AG04449 (cell line): Measurements from ENCODE around the gene TBCC.
A peak's percentile ranks its signal among the peaks of the same experiment; 100 is the strongest.
"Not testable (repeated sequence)": the region's sequence is repeated elsewhere in the genome, so short reads cannot be mapped to it uniquely, and the experiment has no call there.

ENCODE experiments used
- CTCF ChIA-PET: fragments of 350-600 bp; formaldehyde crosslinking; extraction: SDS; loops from one replicate; lab custom pipeline; 2021; ENCODE audit warnings: antibody characterized with exemption; lab: Yijun Ruan, JAX
- POLR2A ChIA-PET: fragments of 400-600, 350-600 bp; formaldehyde crosslinking; extraction: SDS; loops from one replicate; lab custom pipeline; 2020; ENCODE audit warnings: antibody characterized with exemption, inconsistent platforms; lab: Yijun Ruan, JAX
- DNase-seq: peaks from one replicate; pipeline ENCODE4 v3.0.0-alpha.2; 2010; ENCODE audit warnings: low read depth, low spot score
- H3K4me3 ChIP-seq: 2 replicates; pipeline ENCODE4 v1.5.1; 2011; ENCODE audit warnings: low read depth, mild to moderate bottlenecking, control low read depth, low read length
- TF ChIP-seq, protein P1 (sequence below): IDR thresholded peaks from one replicate; pipeline ENCODE4 v1.5.1; 2011; ENCODE audit warnings: mild to moderate bottlenecking, moderate library complexity, low read length, control low read depth, inconsistent platforms; ENCODE audit not compliant: insufficient read depth; ENCODE audit errors: missing control alignments

The TBCC gene

DNA sequence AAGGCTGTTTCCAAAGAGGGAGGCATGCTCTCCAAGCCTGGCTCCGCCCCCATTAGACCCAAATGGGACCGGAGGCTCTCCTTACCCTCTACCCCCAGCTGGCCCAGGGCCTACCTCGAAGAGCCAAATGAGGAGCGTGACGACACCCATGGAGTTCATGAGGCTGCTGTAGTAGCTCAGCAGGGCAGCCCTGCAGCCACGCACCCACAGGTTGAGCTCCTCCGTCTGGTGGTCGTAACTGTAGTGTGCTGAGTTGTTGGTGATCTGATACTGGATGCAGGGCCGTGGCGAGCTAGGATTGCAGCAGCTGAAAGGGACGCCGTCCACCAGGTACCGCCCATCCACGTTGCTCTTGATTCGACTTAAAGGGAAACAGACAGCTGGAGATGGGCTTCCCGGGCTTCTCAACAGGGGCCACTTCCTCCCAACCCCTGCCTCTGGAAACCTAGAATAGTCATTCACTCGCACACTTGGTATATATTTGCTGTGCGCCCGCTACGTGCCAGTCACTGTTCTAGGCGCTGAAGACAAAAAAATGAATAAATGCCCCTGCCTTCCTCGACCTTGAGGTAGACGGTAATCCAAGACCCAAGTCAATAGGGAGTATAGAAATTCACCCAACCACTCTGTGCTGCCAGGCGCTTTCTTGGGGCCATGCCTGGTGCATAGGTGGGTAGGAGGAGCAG is 41.5 kb downstream of the TBCC start:
- POLR2A ChIA-PET: no interaction called here
- no peak overlapping the region for H3K4me3 ChIP-seq
- no peak for DNase-seq
- CTCF ChIA-PET: interaction anchor here (1.0 to 1.7 kb wide), 2 partner anchors 21 to 42 kb away, joined by 4 to 7 read pairs; no protein-coding TSS in a partner anchor
- TF ChIP-seq, protein P1, sequence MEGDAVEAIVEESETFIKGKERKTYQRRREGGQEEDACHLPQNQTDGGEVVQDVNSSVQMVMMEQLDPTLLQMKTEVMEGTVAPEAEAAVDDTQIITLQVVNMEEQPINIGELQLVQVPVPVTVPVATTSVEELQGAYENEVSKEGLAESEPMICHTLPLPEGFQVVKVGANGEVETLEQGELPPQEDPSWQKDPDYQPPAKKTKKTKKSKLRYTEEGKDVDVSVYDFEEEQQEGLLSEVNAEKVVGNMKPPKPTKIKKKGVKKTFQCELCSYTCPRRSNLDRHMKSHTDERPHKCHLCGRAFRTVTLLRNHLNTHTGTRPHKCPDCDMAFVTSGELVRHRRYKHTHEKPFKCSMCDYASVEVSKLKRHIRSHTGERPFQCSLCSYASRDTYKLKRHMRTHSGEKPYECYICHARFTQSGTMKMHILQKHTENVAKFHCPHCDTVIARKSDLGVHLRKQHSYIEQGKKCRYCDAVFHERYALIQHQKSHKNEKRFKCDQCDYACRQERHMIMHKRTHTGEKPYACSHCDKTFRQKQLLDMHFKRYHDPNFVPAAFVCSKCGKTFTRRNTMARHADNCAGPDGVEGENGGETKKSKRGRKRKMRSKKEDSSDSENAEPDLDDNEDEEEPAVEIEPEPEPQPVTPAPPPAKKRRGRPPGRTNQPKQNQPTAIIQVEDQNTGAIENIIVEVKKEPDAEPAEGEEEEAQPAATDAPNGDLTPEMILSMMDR: no peak

DNA sequence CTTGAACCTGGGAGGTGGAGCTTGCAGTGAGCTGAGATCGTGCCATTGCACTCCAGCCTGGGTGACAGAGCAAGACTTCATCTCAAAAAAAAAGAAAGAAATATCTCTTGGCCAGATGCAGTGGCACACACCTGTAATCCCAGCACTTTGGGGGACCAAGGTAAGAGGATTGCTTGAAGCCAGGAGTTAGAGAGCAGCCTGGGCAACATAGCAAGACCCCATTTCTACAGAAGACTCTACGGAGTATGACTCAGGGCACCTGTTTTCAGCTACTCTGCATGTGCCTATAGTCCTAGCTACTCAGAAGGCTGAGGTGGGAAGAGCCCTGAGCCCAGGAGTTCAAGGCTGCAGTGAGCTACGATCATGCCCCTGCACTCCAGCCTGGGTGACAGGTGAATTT is 43.1 kb downstream of the TBCC start:
- ChIA-PET POLR2A (interaction anchor here (0.9 to 1.0 kb wide), 4 partner anchors 10 to 203 kb away, joined by 3 read pairs; partner anchors contain the start of gene RPL7L1), CTCF (interaction anchor here (0.7 to 2.9 kb wide), 4 partner anchors 9 to 174 kb away, joined by 3 to 8 read pairs (median 4); no protein-coding TSS in a partner anchor)
- not testable (repeated sequence) for H3K4me3 ChIP-seq, DNase-seq

DNA sequence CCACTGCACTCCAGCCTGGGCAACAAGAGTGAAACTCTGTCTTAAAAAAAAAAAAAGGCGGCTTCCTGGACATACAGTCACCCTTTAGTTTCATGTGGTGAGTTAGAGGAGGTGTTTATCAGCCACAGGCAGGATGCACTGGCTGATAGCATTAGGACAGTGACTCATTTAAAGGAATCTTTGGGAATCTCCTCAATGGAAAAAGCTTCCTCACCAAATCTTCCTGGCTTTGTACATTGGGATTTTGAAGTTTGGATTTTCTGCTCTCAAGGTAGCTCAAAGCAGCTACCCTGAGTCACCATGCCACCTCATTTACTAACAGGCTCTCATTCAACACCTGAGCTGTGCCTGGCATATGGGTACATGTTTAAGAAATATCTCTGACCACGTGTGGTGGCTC is 43.7 kb downstream of the TBCC start:
- CTCF ChIA-PET: interaction anchor here (1.0 to 2.9 kb wide), 3 partner anchors 10 to 175 kb away, joined by 3 to 8 read pairs (median 4); no protein-coding TSS in a partner anchor
- TF ChIP-seq, protein P1: no peak
- H3K4me3 ChIP-seq: no peak overlapping the region
- no peak for DNase-seq
- POLR2A ChIA-PET: interaction anchor here (0.9 to 1.0 kb wide), 3 partner anchors 10 to 204 kb away, joined by 3 read pairs; no protein-coding TSS in a partner anchor

DNA sequence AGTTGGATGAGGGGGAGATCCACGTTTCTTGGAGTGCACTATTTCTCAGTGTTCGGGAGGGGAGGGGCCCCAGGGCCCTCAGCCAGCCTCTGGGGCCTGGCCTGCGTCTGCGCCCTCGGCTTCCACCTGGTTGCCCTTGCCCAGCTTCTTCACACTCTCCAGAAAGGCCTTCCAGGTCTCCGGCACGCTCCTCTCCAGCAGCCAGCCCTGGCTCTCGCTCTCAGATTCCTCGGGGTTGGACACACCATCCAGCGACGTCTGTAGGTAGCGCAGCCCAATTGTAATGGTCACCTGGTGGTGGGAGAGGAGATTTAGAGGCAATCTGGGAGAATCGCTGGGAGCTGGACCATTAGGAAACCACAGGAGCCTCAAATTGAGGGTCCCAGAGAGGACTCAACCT is 47.7 kb downstream of the TBCC start:
- CTCF ChIA-PET: interaction anchor here (1.4 to 8.0 kb wide), 2 partner anchors 28 to 186 kb away, joined by 3 to 83 read pairs; no protein-coding TSS in a partner anchor
- POLR2A ChIA-PET: no interaction called here
- DNase-seq: no peak
- TF ChIP-seq, protein P1: no peak
- H3K4me3 ChIP-seq: no peak overlapping the region

DNA sequence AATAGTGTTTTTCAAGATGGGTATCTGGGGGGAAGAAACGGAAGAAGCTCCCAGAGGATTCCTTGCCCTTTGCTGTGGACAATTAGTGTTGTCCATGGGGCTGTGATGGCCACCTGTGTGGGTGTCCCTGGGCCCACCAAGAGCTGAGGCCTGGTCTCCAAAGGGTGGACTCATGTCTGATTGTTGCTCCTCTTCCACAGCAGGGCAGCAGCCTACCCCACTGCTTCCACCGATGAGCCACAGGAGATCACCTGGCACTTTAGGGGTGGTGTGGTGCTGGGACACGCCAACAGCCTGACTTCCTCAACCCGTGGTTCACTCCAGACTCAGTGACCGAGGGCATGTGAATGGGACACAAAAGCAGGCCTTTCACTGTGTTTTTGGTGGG is 48.6 kb downstream of the TBCC start:
- POLR2A ChIA-PET: no interaction called here
- CTCF ChIA-PET: interaction anchor here (0.6 to 8.0 kb wide), 4 partner anchors 29 to 195 kb away, joined by 3 to 83 read pairs (median 4); no protein-coding TSS in a partner anchor

DNA sequence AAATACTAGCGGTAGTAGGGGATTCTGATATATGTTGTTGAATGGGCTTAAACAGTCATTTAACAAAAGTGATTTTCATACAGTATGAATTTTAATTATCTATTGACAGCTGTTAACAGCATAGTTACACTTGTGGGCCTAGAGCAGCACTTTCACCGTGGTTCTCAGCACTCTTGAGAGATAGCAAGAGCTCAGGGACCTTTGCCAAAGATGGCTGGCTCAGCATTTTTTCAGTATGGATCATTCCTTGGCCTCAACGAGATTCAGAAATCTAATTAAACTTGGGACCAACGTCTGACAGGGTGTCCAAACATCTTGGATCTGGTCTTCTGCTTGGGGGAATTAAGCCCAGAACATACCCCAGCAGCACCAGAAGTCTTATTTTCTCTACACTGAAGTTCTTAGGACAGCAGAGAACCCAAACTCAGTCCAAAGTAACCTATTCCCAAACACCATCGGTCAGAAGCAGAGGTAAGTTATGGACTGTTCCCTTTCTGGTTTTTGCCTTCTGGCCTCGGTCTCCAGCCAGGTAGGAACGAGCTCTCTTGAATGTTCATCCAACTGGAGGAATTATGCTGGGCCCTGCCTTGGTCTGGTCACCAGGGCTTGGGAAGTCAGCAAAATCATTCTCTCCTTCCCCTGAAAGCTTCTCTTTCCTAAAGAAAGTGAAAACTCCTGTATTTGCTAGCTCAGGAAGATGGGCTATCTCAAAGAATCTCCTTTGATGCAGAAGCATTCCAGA is 49.2 kb downstream of the TBCC start:
- TF ChIP-seq, protein P1: no peak
- H3K4me3 ChIP-seq: no peak overlapping the region
- CTCF ChIA-PET: interaction anchor here (1.2 to 8.0 kb wide), 5 partner anchors 29 to 204 kb away, joined by 3 to 83 read pairs (median 4); no protein-coding TSS in a partner anchor
- POLR2A ChIA-PET: no interaction called here
- DNase-seq: peak; percentile 53

More for the DNA sequence above, 48.6 kb downstream of the TBCC start:
- TF ChIP-seq, protein P1: no peak
- no peak for DNase-seq
- H3K4me3 ChIP-seq: no peak overlapping the region
